GM06990 (cell line): ENCODE measurements around the gene DDAH2.

Experiments used
- DNase-seq: peaks from one replicate; pipeline ENCODE4 v3.0.0-alpha.2; 2011; ENCODE audit not compliant: insufficient read length; ENCODE audit errors: extremely low read depth
- H3K27me3 ChIP-seq: replicated peaks from 2 replicates; pipeline ENCODE4 v1.6.0; 2011; ENCODE audit warnings: low read length; ENCODE audit not compliant: control insufficient read depth, insufficient read depth
- H3K36me3 ChIP-seq: 2 replicates; pipeline ENCODE4 v1.5.1; 2011; ENCODE audit warnings: low read length; ENCODE audit not compliant: control insufficient read depth, insufficient read depth
- H3K4me3 ChIP-seq: replicated peaks from 2 replicates; pipeline ENCODE4 v1.5.1; 2011; ENCODE audit warnings: low read depth, mild to moderate bottlenecking, control low read depth, low read length
- CTCF ChIP-seq: IDR thresholded peaks from 2 replicates; pipeline ENCODE4 v1.5.1; 2011; ENCODE audit warnings: low read length, control low read depth, mild to moderate bottlenecking, inconsistent platforms; ENCODE audit not compliant: insufficient read depth, poor library complexity, severe bottlenecking

Gene DDAH2

GRCh38 chr6:31728767-31729514 is at the start of gene DDAH2:
TSS of gene DDAH2 (minus strand) at chr6:31729299. CDS start at chr6:31729161, 138 bp downstream.
- Histone ChIP-seq H3K27me3 (no peaks in the 10 kb centered on the region), H3K4me3 (peak within 1 kb of the TSS; percentile 64), H3K36me3 (peaks cover 9% of the 10 kb centered on the region)
- DNase-seq: no peak
- TF ChIP-seq CTCF: peak; percentile 92

- H3K36me3 ChIP-seq: peaks cover 35% of the 10 kb centered on the region
- H3K4me3 ChIP-seq: no peak overlapping the region
These were observed 49.1 kb upstream of the DDAH2 start for GRCh38 chr6:31778193-31778592.

GRCh38 chr6:31777667-31778050 is 48.6 kb upstream of the DDAH2 start:
- DNase-seq: no peak
- H3K4me3 ChIP-seq: no peak overlapping the region
- TF ChIP-seq CTCF: no peak
- no peaks in the 10 kb centered on the region for H3K27me3 ChIP-seq
- peaks cover 35% of the 10 kb centered on the region for H3K36me3 ChIP-seq

More at GRCh38 chr6:31778193-31778592, 49.1 kb upstream of the DDAH2 start:
- H3K27me3 ChIP-seq: no peaks in the 10 kb centered on the region
- no peak for TF ChIP-seq CTCF
- DNase-seq: no peak

- H3K27me3 ChIP-seq: no peaks in the 10 kb centered on the region
- TF ChIP-seq CTCF: no peak
- H3K36me3 ChIP-seq: peaks cover 31% of the 10 kb centered on the region
- DNase-seq: peak; percentile 86
- no peak within 1 kb of the TSS for H3K4me3 ChIP-seq
These were observed 48.0 kb upstream of the DDAH2 start, which contains the start of gene VWA7 for GRCh38 chr6:31776989-31777666. TSS of gene VWA7 (minus strand) at chr6:31777328. CDS start at chr6:31776779, 549 bp downstream.

GRCh38 chr6:31776485-31776988 is 47.4 kb upstream of the DDAH2 start:
- H3K36me3 ChIP-seq: peaks cover 25% of the 10 kb centered on the region
- no peak for DNase-seq
- no peak overlapping the region for H3K4me3 ChIP-seq
- H3K27me3 ChIP-seq: no peaks in the 10 kb centered on the region
- no peak for TF ChIP-seq CTCF
